Cardiac muscle cell (in vitro differentiated cells and primary cell): Measurements from ENCODE around the gene ZC3H12C. TPM values are rescaled to one million over a fixed set of nuclear protein-coding genes. Genes with fewer than 3 reads are reported as not detected.
"Not testable (repeated sequence)": the region's sequence is repeated elsewhere in the genome, so short reads cannot be mapped to it uniquely, and the experiment has no call there.

ENCODE experiments used
- DNase-seq, 2 donors: peaks; one replicate each; pipeline versions ENCODE4 v3.0.0 to v3.0.0-alpha.2; 2010 to 2017; ENCODE audit warnings: low read depth in 1 of 2, low spot score in 1 of 2
- H3K27ac ChIP-seq: fragments of 200-600 bp; sonication (generic); 2 replicates; pipeline ENCODE4 v1.5.1; 2016
- H3K27me3 ChIP-seq: fragments of 200-600 bp; sonication (generic); 2 replicates; pipeline ENCODE4 v1.6.0; 2016; ENCODE audit warnings: control low read depth
- H3K36me3 ChIP-seq: fragments of 200-600 bp; sonication (generic); 2 replicates; pipeline ENCODE4 v1.5.1; 2016; ENCODE audit warnings: control low read depth
- H3K4me1 ChIP-seq: fragments of 200-600 bp; sonication (generic); 2 replicates; pipeline ENCODE4 v1.8.1; 2017; ENCODE audit warnings: low read depth, mild to moderate bottlenecking, mixed run types
- H3K4me3 ChIP-seq: fragments of 200-600 bp; sonication (generic); 2 replicates; pipeline ENCODE4 v1.5.1; 2016; ENCODE audit warnings: mild to moderate bottlenecking
- H3K9me3 ChIP-seq: fragments of 200-600 bp; sonication (generic); 2 replicates; pipeline ENCODE4 v1.5.1; 2017; ENCODE audit warnings: low read depth, mild to moderate bottlenecking, control low read depth
- CTCF ChIP-seq: IDR thresholded peaks from 2 replicates; pipeline ENCODE4 v1.5.1; 2012; ENCODE audit warnings: low read depth, mild to moderate bottlenecking, low read length
- polyA plus RNA-seq: library from polyadenylated mRNA; unstranded; fragments of >200 nt; fragmentation: Nextera tagmentation; extraction: Ambion mirVana; gene quantifications from 2 replicates; pipeline ENCODE4 v1.2.1, GENCODE V29; 2016
- total RNA-seq: library from RNA; depleted of rRNA; stranded (reverse); fragments of >200 nt; gene quantifications from 2 replicates; pipeline ENCODE4 v1.2.3, GENCODE V29; 2016

The ZC3H12C gene
- total and polyA plus RNA-seq, 2 experiments from 2014 or later: 1.0 to 7.1 TPM

GRCh38 chr11:110065189-110065588, 28.0 kb upstream of the ZC3H12C start:
- Histone ChIP-seq H3K4me3 (no peak overlapping the region), H3K36me3 (no peaks in the 10 kb centered on the region), H3K9me3 (no peaks in the 10 kb centered on the region), H3K27me3 (no peaks in the 10 kb centered on the region), H3K4me1 (peaks cover 6% of the 10 kb centered on the region), H3K27ac (no peak overlapping the region)
- no peak for TF ChIP-seq CTCF
- no peak for DNase-seq

- H3K36me3 ChIP-seq, H3K4me1 ChIP-seq, DNase-seq, H3K27me3 ChIP-seq, H3K4me3 ChIP-seq, H3K9me3 ChIP-seq, H3K27ac ChIP-seq: not testable (repeated sequence)
These were observed 25.2 kb upstream of the ZC3H12C start for GRCh38 chr11:110068001-110068400.

- peaks cover 6% of the 10 kb centered on the region for H3K4me1 ChIP-seq
- no peak overlapping the region for H3K4me3 ChIP-seq
- peak; percentile 45 to 78 for DNase-seq
- H3K36me3 ChIP-seq: no peaks in the 10 kb centered on the region
- H3K9me3 ChIP-seq: no peaks in the 10 kb centered on the region
- H3K27me3 ChIP-seq: no peaks in the 10 kb centered on the region
- TF ChIP-seq CTCF: no peak
- no peak overlapping the region for H3K27ac ChIP-seq
These were observed 23.9 kb upstream of the ZC3H12C start for GRCh38 chr11:110069158-110069737.

GRCh38 chr11:110070176-110070575, 23.0 kb upstream of the ZC3H12C start:
- no peaks in the 10 kb centered on the region for H3K36me3 ChIP-seq
- no peak overlapping the region for H3K27ac ChIP-seq
- peaks cover 6% of the 10 kb centered on the region for H3K4me1 ChIP-seq
- peak in 1 of 2 donors; percentile 14 for DNase-seq
- TF ChIP-seq CTCF: no peak
- H3K27me3 ChIP-seq: no peaks in the 10 kb centered on the region
- H3K4me3 ChIP-seq: no peak overlapping the region
- no peaks in the 10 kb centered on the region for H3K9me3 ChIP-seq

- no peaks in the 10 kb centered on the region for H3K36me3 ChIP-seq
- DNase-seq: no peak
- no peak for TF ChIP-seq CTCF
These were observed 22.0 kb upstream of the ZC3H12C start for GRCh38 chr11:110071197-110071596.

GRCh38 chr11:110072930-110073329, 20.3 kb upstream of the ZC3H12C start:
- Histone ChIP-seq H3K9me3 (no peaks in the 10 kb centered on the region), H3K4me1 (peaks cover 6% of the 10 kb centered on the region), H3K36me3 (no peaks in the 10 kb centered on the region), H3K4me3 (no peak overlapping the region), H3K27me3 (no peaks in the 10 kb centered on the region), H3K27ac (no peak overlapping the region)
- DNase-seq: no peak
- no peak for TF ChIP-seq CTCF

More at GRCh38 chr11:110071197-110071596, 22.0 kb upstream of the ZC3H12C start:
- no peaks in the 10 kb centered on the region for H3K9me3 ChIP-seq
- H3K27me3 ChIP-seq: no peaks in the 10 kb centered on the region
- peaks cover 6% of the 10 kb centered on the region for H3K4me1 ChIP-seq
- H3K4me3 ChIP-seq: no peak overlapping the region
- no peak overlapping the region for H3K27ac ChIP-seq
